NAMALWA (cell line): ENCODE measurements around the gene SUFU.

Source experiments
- DNase-seq: peaks from one replicate; pipeline ENCODE4 v3.0.0-alpha.2; 2015; ENCODE audit warnings: low spot score

The SUFU gene

GRCh38 chr10:102550636-102551210, 47.0 kb downstream of the SUFU start:
- DNase-seq, result no peak

GRCh38 chr10:102552533-102552932, 48.8 kb downstream of the SUFU start:
- DNase-seq, result no peak

GRCh38 chr10:102553771-102554170, 50.0 kb downstream of the SUFU start:
- no peak for DNase-seq

- DNase-seq, result no peak
Observed at GRCh38 chr10:102554531-102554930, 50.8 kb downstream of the SUFU start.

- no peak for DNase-seq
Observed at GRCh38 chr10:102555781-102556328, 52.1 kb downstream of the SUFU start.

- DNase-seq, result no peak
Observed at GRCh38 chr10:102557569-102557968, 53.8 kb downstream of the SUFU start.

- DNase-seq, result no peak
Observed at GRCh38 chr10:102559764-102560163, 56.0 kb downstream of the SUFU start.

- DNase-seq, result no peak
Observed at GRCh38 chr10:102564209-102564834, 60.5 kb downstream of the SUFU start.

GRCh38 chr10:102565793-102566192, 62.0 kb downstream of the SUFU start:
- DNase-seq, result no peak

GRCh38 chr10:102578782-102579181, 75.0 kb downstream of the SUFU start:
- DNase-seq, result no peak

GRCh38 chr10:102579328-102579727, 75.6 kb downstream of the SUFU start:
- DNase-seq, result no peak

- no peak for DNase-seq
Observed at GRCh38 chr10:102580230-102580629, 76.5 kb downstream of the SUFU start.

GRCh38 chr10:102581401-102581800, 77.6 kb downstream of the SUFU start:
- DNase-seq, result no peak

- no peak for DNase-seq
Observed at GRCh38 chr10:102581981-102582580, 78.3 kb downstream of the SUFU start.

- DNase-seq, result peak; percentile 92
Observed at GRCh38 chr10:102583435-102584417, 80.0 kb downstream of the SUFU start.

- DNase-seq, result no peak
Observed at GRCh38 chr10:102585026-102585425, 81.3 kb downstream of the SUFU start.

- DNase-seq, result no peak
Observed at GRCh38 chr10:102586858-102587257, 83.1 kb downstream of the SUFU start.

- DNase-seq, result no peak
Observed at GRCh38 chr10:102588875-102589274, 85.1 kb downstream of the SUFU start.

- DNase-seq, result no peak
Observed at GRCh38 chr10:102593074-102593803, 89.5 kb downstream of the SUFU start.

- DNase-seq, result no peak
Observed at GRCh38 chr10:102593804-102594079, 90.0 kb downstream of the SUFU start.

- DNase-seq, result no peak
Observed at GRCh38 chr10:102595293-102595692, 91.5 kb downstream of the SUFU start.

- DNase-seq, result no peak
Observed at GRCh38 chr10:102595897-102596296, 92.1 kb downstream of the SUFU start.
